Prostate gland (tissue), 2 donors: ENCODE results near the gene SHLD2.
"Not testable (repeated sequence)": the region's sequence is repeated elsewhere in the genome, so short reads cannot be mapped to it uniquely, and the experiment has no call there.

ENCODE experiments used
- CTCF ChIP-seq, 4 experiments: fragments of 200-600 bp in 2 of 4; fragments of 450-650 bp in 2 of 4; sonication (generic) in 2 of 4; IDR thresholded peaks; 1 replicate in 3 of 4; 2 replicates in 1 of 4; pipeline ENCODE4 v1.5.1; 2016 to 2019; ENCODE audit warnings: antibody characterized with exemption in 4 of 4, mild to moderate bottlenecking in 2 of 4, moderate library complexity in 2 of 4
- POLR2A ChIP-seq: fragments of 450-650 bp; IDR thresholded peaks from one replicate; pipeline ENCODE4 v1.6.1; 2016; ENCODE audit warnings: antibody characterized with exemption, mild to moderate bottlenecking
- POLR2AphosphoS5 ChIP-seq: sonication (generic); formaldehyde crosslinking; IDR thresholded peaks from one replicate; pipeline ENCODE4 v1.6.1; 2017; ENCODE audit warnings: antibody characterized with exemption

GRCh38 chr10:87234854-87235253, 139.8 kb downstream of the SHLD2 start:
- not testable (repeated sequence) for TF ChIP-seq CTCF (IDR thresholded peaks at IDR 0.05); POLR2AphosphoS5; POLR2A
